Measurements from ENCODE around the gene PAX8.

The PAX8 gene

GRCh38 chr2:113181258-113182051, 97.3 kb downstream of the PAX8 start:
- no peak for DNase-seq

- no peak for DNase-seq
Observed at GRCh38 chr2:113180131-113180946, 98.4 kb downstream of the PAX8 start.

GRCh38 chr2:113179446-113180045, 99.2 kb downstream of the PAX8 start:
- no peak for DNase-seq

GRCh38 chr2:113178891-113179290, 99.8 kb downstream of the PAX8 start:
- no peak for DNase-seq

- DNase-seq: no peak
Observed at GRCh38 chr2:113178069-113178746, 100.5 kb downstream of the PAX8 start.

GRCh38 chr2:113176696-113177355, 101.9 kb downstream of the PAX8 start:
- no peak for DNase-seq

GRCh38 chr2:113175736-113176695, 102.7 kb downstream of the PAX8 start:
- no peak for DNase-seq

- no peak for DNase-seq
Observed at GRCh38 chr2:113175042-113175628, 103.6 kb downstream of the PAX8 start.

- DNase-seq: no peak
Observed at GRCh38 chr2:113174376-113174750, 104.4 kb downstream of the PAX8 start.

- DNase-seq: no peak
Observed at GRCh38 chr2:113173542-113174375, 105.0 kb downstream of the PAX8 start, which contains the start of gene PSD4. TSS of gene PSD4 (plus strand) at chr2:113173971. CDS start at chr2:113182457, 8,486 bp downstream.

- no peak for DNase-seq
Observed at GRCh38 chr2:113172721-113173541, 105.8 kb downstream of the PAX8 start.

GRCh38 chr2:113171334-113172075, 107.2 kb downstream of the PAX8 start:
- DNase-seq: no peak

- no peak for DNase-seq
Observed at GRCh38 chr2:113169586-113169985, 109.1 kb downstream of the PAX8 start.

- no peak for DNase-seq
Observed at GRCh38 chr2:113169002-113169530, 109.7 kb downstream of the PAX8 start.

- no peak for DNase-seq
Observed at GRCh38 chr2:113167962-113168340, 110.8 kb downstream of the PAX8 start.

GRCh38 chr2:113167115-113167932, 111.4 kb downstream of the PAX8 start:
- no peak for DNase-seq

GRCh38 chr2:113166187-113166645, 112.5 kb downstream of the PAX8 start:
- no peak for DNase-seq

Data from COR-L47 (cell line).